HepG2 (cell line): Measurements from ENCODE around the gene DDX10.

ENCODE experiments used
- CSRNP1 ChIP-seq: sonication (generic); formaldehyde crosslinking; IDR thresholded peaks from 2 replicates; pipeline ENCODE4 v1.8.1; 2023; ENCODE audit warnings: mild to moderate bottlenecking, missing genetic modification reagents
- EZH2 ChIP-seq: conservative IDR thresholded peaks from 2 replicates; pipeline ENCODE4 v1.6.1; 2012; ENCODE audit warnings: mild to moderate bottlenecking, low read depth, low read length, moderate library complexity
- MYC ChIP-seq: sonication (generic); formaldehyde crosslinking; IDR thresholded peaks from 2 replicates; pipeline ENCODE4 v1.9.0; 2021; ENCODE audit warnings: missing genetic modification reagents, borderline replicate concordance
- RBAK ChIP-seq: sonication (generic); formaldehyde crosslinking; IDR thresholded peaks from 2 replicates; pipeline ENCODE4 v1.5.1; 2020; ENCODE audit warnings: mild to moderate bottlenecking, missing genetic modification reagents
- ZNF280B ChIP-seq: sonication (generic); formaldehyde crosslinking; IDR thresholded peaks from 2 replicates; pipeline ENCODE4 v1.5.0; 2020; ENCODE audit warnings: missing genetic modification reagents, mild to moderate bottlenecking, borderline replicate concordance

- TF ChIP-seq RBAK (no peak), CSRNP1 (CRISPR knock-in tag) (no peak), MYC (no peak), EZH2 (no peak), ZNF280B (no peak)
These were observed 153.1 kb downstream of the DDX10 start for GRCh38 chr11:108817976-108818375.
